HepG2 (cell line): ENCODE results near the gene ZDHHC3. TPM values are rescaled to one million over a fixed set of nuclear protein-coding genes. Genes with fewer than 3 reads are reported as not detected.
A peak's percentile ranks its signal among the peaks of the same experiment; 100 is the strongest.

Experiments used
- AGO2 ChIP-seq: fragments of 200-400 bp; formaldehyde crosslinking; optimal IDR thresholded peaks from 2 replicates; pipeline ENCODE3; 2017; ENCODE audit warnings: mild to moderate bottlenecking, low read depth, low read length, moderate library complexity
- CBX5 ChIP-seq: sonication (generic); formaldehyde crosslinking; IDR thresholded peaks from 2 replicates; pipeline ENCODE4 v1.4.0; 2020; ENCODE audit warnings: missing genetic modification reagents, borderline replicate concordance
- HNF1B ChIP-seq: sonication (generic); formaldehyde crosslinking; IDR thresholded peaks from 2 replicates; pipeline ENCODE4 v1.5.1; 2020; ENCODE audit warnings: mild to moderate bottlenecking, moderate library complexity, missing genetic modification reagents
- PTBP1 ChIP-seq: fragments of 200-400 bp; formaldehyde crosslinking; IDR thresholded peaks from 2 replicates; pipeline ENCODE4 v1.6.1; 2018; ENCODE audit warnings: low read length, low read depth; ENCODE audit not compliant: poor library complexity, severe bottlenecking
- SMC3 ChIP-seq: IDR thresholded peaks from 2 replicates; pipeline ENCODE4 v1.6.1; 2011; ENCODE audit warnings: low read length, improper control_type of control experiment
- TGIF2 ChIP-seq: IDR thresholded peaks from 2 replicates; pipeline ENCODE4 v1.6.1; 2016; ENCODE audit warnings: control low read depth, missing compliant biosample characterization
- ZNF232 ChIP-seq: sonication (generic); formaldehyde crosslinking; IDR thresholded peaks from 2 replicates; pipeline ENCODE4 v1.4.0; 2020; ENCODE audit warnings: missing genetic modification reagents, borderline replicate concordance
- polyA plus RNA-seq, 8 experiments: library from polyadenylated mRNA; depleted of rRNA in 3 of 8; stranded (reverse) in 7 of 8; unstranded in 1 of 8; fragments of >200 nt; fragmentation: Illumina TruSeq in 4 of 8; extraction: Trizol in 4 of 8; gene quantifications; 2 replicates each; pipeline versions ENCODE4 v1.2.1 to v1.2.3, GENCODE V29; 2011 to 2016; ENCODE audit warnings: low read depth in 4 of 8, missing spikeins in 1 of 8, mixed read lengths in 1 of 8; ENCODE audit not compliant: insufficient read depth in 1 of 8
- total RNA-seq, 5 experiments: library from RNA; depleted of rRNA; stranded (reverse); fragments of >200 nt; fragmentation: Illumina TruSeq; extraction: Trizol; gene quantifications; 2 replicates each; pipeline ENCODE4 v1.2.3, GENCODE V29; 2016; ENCODE audit warnings: low read depth in 1 of 5
- TF ChIP-seq, protein P1 (sequence below): IDR thresholded peaks from 2 replicates; pipeline ENCODE4 v1.4.0; 2020; ENCODE audit warnings: mild to moderate bottlenecking, missing genetic modification reagents
- TF ChIP-seq, protein P2 (sequence below): sonication (generic); formaldehyde crosslinking; IDR thresholded peaks from 2 replicates; pipeline ENCODE4 v1.4.0; 2020; ENCODE audit warnings: missing genetic modification reagents
- TF ChIP-seq, protein P3 (sequence below): IDR thresholded peaks from 2 replicates; pipeline ENCODE4 v1.6.1; 2016; ENCODE audit warnings: missing compliant biosample characterization, missing genetic modification reagents, borderline replicate concordance

Gene ZDHHC3
- total and polyA plus RNA-seq, 2 of the 13 experiments (the other 11 are each of a cell fraction or from before 2014, with no cell fraction given): 44.1 to 65.7 TPM

DNA sequence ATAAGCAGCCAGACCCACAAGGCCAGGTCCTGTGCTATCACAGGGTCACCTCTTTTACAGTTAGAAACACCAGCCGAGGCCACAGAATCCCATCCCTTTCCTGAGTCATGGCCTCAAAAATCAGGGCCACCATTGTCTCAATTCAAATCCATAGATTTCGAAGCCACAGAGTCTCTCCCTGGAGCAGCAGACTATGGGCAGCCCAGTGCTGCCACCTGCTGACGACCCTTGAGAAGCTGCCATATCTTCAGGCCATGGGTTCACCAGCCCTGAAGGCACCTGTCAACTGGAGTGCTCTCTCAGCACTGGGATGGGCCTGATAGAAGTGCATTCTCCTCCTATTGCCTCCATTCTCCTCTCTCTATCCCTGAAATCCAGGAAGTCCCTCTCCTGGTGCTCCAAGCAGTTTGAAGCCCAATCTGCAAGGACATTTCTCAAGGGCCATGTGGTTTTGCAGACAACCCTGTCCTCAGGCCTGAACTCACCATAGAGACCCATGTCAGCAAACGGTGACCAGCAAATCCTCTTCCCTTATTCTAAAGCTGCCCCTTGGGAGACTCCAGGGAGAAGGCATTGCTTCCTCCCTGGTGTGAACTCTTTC, 62.0 kb downstream of the ZDHHC3 start (continued):
- peak; percentile 57; the same call in 1 of the 2 replicates for TF ChIP-seq CBX5
- TF ChIP-seq, protein P1, sequence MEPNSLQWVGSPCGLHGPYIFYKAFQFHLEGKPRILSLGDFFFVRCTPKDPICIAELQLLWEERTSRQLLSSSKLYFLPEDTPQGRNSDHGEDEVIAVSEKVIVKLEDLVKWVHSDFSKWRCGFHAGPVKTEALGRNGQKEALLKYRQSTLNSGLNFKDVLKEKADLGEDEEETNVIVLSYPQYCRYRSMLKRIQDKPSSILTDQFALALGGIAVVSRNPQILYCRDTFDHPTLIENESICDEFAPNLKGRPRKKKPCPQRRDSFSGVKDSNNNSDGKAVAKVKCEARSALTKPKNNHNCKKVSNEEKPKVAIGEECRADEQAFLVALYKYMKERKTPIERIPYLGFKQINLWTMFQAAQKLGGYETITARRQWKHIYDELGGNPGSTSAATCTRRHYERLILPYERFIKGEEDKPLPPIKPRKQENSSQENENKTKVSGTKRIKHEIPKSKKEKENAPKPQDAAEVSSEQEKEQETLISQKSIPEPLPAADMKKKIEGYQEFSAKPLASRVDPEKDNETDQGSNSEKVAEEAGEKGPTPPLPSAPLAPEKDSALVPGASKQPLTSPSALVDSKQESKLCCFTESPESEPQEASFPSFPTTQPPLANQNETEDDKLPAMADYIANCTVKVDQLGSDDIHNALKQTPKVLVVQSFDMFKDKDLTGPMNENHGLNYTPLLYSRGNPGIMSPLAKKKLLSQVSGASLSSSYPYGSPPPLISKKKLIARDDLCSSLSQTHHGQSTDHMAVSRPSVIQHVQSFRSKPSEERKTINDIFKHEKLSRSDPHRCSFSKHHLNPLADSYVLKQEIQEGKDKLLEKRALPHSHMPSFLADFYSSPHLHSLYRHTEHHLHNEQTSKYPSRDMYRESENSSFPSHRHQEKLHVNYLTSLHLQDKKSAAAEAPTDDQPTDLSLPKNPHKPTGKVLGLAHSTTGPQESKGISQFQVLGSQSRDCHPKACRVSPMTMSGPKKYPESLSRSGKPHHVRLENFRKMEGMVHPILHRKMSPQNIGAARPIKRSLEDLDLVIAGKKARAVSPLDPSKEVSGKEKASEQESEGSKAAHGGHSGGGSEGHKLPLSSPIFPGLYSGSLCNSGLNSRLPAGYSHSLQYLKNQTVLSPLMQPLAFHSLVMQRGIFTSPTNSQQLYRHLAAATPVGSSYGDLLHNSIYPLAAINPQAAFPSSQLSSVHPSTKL (CRISPR knock-in tag): no peak
- TF ChIP-seq PTBP1: no peak
- peak; percentile 88 for TF ChIP-seq SMC3
- TF ChIP-seq AGO2: no peak
- peak; percentile 44; the same call in 1 of the 2 replicates for TF ChIP-seq HNF1B (CRISPR knock-in tag)
- TF ChIP-seq, protein P2, sequence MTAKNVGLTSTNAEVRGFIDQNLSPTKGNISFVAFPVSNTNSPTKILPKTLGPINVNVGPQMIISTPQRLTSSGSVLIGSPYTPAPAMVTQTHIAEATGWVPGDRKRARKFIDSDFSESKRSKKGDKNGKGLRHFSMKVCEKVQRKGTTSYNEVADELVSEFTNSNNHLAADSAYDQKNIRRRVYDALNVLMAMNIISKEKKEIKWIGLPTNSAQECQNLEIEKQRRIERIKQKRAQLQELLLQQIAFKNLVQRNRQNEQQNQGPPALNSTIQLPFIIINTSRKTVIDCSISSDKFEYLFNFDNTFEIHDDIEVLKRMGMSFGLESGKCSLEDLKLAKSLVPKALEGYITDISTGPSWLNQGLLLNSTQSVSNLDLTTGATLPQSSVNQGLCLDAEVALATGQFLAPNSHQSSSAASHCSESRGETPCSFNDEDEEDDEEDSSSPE (CRISPR knock-in tag): no peak
- TF ChIP-seq TGIF2: 0 out of 2 replicates have a peak, but pooled peaks have one; percentile 51
- TF ChIP-seq, protein P3, sequence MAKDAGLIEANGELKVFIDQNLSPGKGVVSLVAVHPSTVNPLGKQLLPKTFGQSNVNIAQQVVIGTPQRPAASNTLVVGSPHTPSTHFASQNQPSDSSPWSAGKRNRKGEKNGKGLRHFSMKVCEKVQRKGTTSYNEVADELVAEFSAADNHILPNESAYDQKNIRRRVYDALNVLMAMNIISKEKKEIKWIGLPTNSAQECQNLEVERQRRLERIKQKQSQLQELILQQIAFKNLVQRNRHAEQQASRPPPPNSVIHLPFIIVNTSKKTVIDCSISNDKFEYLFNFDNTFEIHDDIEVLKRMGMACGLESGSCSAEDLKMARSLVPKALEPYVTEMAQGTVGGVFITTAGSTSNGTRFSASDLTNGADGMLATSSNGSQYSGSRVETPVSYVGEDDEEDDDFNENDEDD: no peak
- no peak for TF ChIP-seq ZNF232
- TF ChIP-seq, all 625 proteins: peak for 15
